Activated B cell treated with CpG ODN at 0.5 μM for 24 hours (primary cell): ENCODE results near the gene MID2. TPM values are rescaled to one million over a fixed set of nuclear protein-coding genes. Genes with fewer than 3 reads are reported as not detected.
"Not testable (repeated sequence)": the region's sequence is repeated elsewhere in the genome, so short reads cannot be mapped to it uniquely, and the experiment has no call there.

Experiments used
- ATAC-seq: fragments of 200-7000 bp; cut with Tn5 transposase; one replicate; pipeline ENCODE4 v1.10.0; 2021; ENCODE audit warnings: low read depth, mild to moderate bottlenecking, moderate library complexity
- CTCF ChIA-PET: fragments of 350-600 bp; sonication (Branson Sonifier 250); formaldehyde crosslinking; loops from one replicate; lab custom pipeline; 2021; ENCODE audit warnings: antibody characterized with exemption; lab: Charles Lee
- POLR2A ChIA-PET: fragments of 350-600 bp; sonication (Branson Sonifier 250); formaldehyde crosslinking; loops from one replicate; lab custom pipeline; 2021; ENCODE audit warnings: antibody characterized with exemption; lab: Charles Lee
- DNase-seq: peaks from one replicate; pipeline ENCODE4 v3.0.0; 2022
- H3K27ac Mint-ChIP-seq: one replicate; pipeline ENCODE4 v1.8.0; 2020; ENCODE audit warnings: mixed read lengths
- H3K27me3 Mint-ChIP-seq: one replicate; pipeline ENCODE4 v1.8.0; 2021; ENCODE audit warnings: mixed read lengths
- H3K36me3 Mint-ChIP-seq: one replicate; pipeline ENCODE4 v1.8.0; 2021; ENCODE audit warnings: low read depth, mixed read lengths
- H3K4me1 Mint-ChIP-seq: one replicate; pipeline ENCODE4 v1.8.0; 2021; ENCODE audit warnings: mixed read lengths
- H3K4me3 Mint-ChIP-seq: one replicate; pipeline ENCODE4 v1.8.0; 2020; ENCODE audit warnings: mild to moderate bottlenecking, mixed read lengths
- H3K9me3 Mint-ChIP-seq: one replicate; pipeline ENCODE4 v1.8.0; 2020; ENCODE audit warnings: mixed read lengths
- intact Hi-C: fragments of 100-400 bp; cut with micrococcal nuclease; formaldehyde crosslinking; loops from one replicate; pipeline ENCODE4 v1.15.1; 2024
- total RNA-seq: library from RNA; stranded (reverse); gene quantifications from 2 replicates; pipeline ENCODE4 v1.2.3, GENCODE V29; 2022
- TF ChIP-seq, protein P1 (sequence below): fragments of 200-600 bp; IDR thresholded peaks from one replicate; pipeline ENCODE4 v1.8.0; 2022; ENCODE audit warnings: antibody characterized with exemption, mild to moderate bottlenecking

Gene MID2
- total RNA-seq, 1 donor from 2014 or later = 3.3 TPM

DNA sequence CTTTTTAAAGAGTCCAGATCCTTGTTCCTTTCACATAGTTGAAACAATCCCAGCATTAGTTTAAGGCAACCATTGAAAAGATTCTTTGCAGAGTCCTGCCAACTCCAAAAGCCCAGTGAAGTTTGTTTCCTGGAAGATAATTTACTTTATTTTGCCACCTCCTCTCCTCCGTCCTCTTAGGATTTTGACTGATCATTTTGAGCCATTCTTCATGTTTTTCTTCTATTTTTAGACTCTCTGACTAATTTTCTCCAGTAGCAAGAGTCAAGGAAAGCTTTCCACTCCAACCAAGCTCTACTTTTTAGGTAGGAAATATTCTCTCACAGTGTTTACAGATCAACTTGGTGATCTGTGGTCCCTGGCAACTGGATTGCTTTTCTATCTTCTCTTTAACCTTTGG, 37.8 kb upstream of the MID2 start:
- no peak for DNase-seq
- intact Hi-C loops = no loop called here
- Mint-ChIP-seq H3K9me3 (no peaks in the 10 kb centered on the region), H3K4me1 (no peaks in the 10 kb centered on the region), H3K27ac (no peak overlapping the region), H3K36me3 (no peaks in the 10 kb centered on the region), H3K4me3 (no peak overlapping the region), H3K27me3 (no peaks in the 10 kb centered on the region)
- ATAC-seq = no peak
- POLR2A ChIA-PET = no interaction called here
- CTCF ChIA-PET = no interaction called here
- TF ChIP-seq, protein P1, sequence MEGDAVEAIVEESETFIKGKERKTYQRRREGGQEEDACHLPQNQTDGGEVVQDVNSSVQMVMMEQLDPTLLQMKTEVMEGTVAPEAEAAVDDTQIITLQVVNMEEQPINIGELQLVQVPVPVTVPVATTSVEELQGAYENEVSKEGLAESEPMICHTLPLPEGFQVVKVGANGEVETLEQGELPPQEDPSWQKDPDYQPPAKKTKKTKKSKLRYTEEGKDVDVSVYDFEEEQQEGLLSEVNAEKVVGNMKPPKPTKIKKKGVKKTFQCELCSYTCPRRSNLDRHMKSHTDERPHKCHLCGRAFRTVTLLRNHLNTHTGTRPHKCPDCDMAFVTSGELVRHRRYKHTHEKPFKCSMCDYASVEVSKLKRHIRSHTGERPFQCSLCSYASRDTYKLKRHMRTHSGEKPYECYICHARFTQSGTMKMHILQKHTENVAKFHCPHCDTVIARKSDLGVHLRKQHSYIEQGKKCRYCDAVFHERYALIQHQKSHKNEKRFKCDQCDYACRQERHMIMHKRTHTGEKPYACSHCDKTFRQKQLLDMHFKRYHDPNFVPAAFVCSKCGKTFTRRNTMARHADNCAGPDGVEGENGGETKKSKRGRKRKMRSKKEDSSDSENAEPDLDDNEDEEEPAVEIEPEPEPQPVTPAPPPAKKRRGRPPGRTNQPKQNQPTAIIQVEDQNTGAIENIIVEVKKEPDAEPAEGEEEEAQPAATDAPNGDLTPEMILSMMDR = no peak

DNA sequence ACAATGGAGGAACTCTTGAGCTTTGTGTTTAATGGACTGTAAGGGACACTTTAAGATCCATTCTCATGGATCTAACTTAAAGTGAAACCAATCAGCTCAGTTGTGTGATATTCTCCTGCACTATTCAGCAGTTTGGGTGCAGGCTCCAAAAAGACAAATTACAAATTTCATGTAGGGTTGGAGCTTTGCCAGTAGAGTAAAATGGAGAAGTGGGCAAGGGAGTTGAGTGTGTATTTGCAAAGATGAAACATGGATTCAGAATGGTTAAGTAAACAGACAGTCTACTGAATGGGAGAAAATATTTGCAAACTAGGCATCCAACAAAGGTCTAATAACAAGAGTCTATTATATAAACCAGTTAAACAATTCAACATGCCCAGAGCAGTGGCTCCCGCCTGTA, 21.2 kb upstream of the MID2 start:
- no peak overlapping the region for H3K4me3 Mint-ChIP-seq
- H3K27ac Mint-ChIP-seq = no peak overlapping the region
- TF ChIP-seq, protein P1 = no peak
- no peaks in the 10 kb centered on the region for H3K9me3 Mint-ChIP-seq
- peaks cover 3% of the 10 kb centered on the region for H3K27me3 Mint-ChIP-seq
- no peak for ATAC-seq
- POLR2A ChIA-PET = no interaction called here
- H3K4me1 Mint-ChIP-seq = no peaks in the 10 kb centered on the region
- H3K36me3 Mint-ChIP-seq = no peaks in the 10 kb centered on the region
- DNase-seq = no peak
- intact Hi-C loops = no loop called here
- CTCF ChIA-PET = no interaction called here

DNA sequence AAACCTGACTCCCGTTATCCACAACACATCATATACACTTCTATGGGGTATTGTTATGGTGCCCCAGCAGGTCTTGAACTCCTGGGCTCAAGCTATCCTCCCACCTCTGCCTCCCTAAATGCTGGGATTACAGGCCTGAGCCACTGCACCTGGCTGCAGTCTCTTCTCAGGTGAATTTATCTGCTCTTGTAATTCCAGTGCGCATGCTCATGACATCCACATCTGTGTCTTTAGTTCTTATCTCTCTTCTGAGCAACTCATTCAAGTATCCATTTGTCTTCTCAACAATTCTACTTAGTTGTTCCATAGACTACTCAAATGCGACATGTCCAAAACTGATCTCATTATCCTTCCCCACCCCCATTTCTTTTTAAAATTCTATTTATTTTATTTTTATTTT, 20.5 kb upstream of the MID2 start:
- H3K9me3 Mint-ChIP-seq = no peaks in the 10 kb centered on the region
- no peaks in the 10 kb centered on the region for H3K4me1 Mint-ChIP-seq
- no peak overlapping the region for H3K27ac Mint-ChIP-seq
- ChIA-PET POLR2A (no interaction called here), CTCF (no interaction called here)
- DNase-seq (no peak), ATAC-seq (no peak)
- H3K36me3 Mint-ChIP-seq = no peaks in the 10 kb centered on the region
- intact Hi-C loops = no loop called here
- TF ChIP-seq, protein P1 = no peak
- peaks cover 3% of the 10 kb centered on the region for H3K27me3 Mint-ChIP-seq
- H3K4me3 Mint-ChIP-seq = no peak overlapping the region

DNA sequence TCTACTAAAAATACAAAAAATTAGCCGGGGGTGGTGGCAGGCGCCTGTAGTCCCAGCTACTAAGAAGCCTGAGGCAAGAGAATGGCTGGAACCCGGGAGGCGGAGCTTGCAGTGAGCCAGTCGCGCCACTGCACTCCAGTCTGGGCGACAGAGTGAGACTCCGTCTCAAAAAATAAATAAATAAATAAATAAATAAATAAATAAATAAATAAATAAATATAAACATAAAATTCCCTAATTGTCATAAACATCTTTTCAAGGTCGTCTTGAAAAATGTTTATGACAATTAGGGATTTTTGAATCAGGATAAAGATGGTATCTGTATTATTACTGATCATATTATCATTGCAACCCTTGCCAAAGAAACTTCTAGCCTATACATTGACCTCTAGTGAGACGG, 15.6 kb upstream of the MID2 start:
- peaks cover 16% of the 10 kb centered on the region for H3K27me3 Mint-ChIP-seq
- H3K27ac Mint-ChIP-seq, intact Hi-C loops, H3K4me1 Mint-ChIP-seq, H3K4me3 Mint-ChIP-seq, POLR2A ChIA-PET, ATAC-seq, H3K36me3 Mint-ChIP-seq, H3K9me3 Mint-ChIP-seq, DNase-seq, CTCF ChIA-PET: not testable (repeated sequence)

DNA sequence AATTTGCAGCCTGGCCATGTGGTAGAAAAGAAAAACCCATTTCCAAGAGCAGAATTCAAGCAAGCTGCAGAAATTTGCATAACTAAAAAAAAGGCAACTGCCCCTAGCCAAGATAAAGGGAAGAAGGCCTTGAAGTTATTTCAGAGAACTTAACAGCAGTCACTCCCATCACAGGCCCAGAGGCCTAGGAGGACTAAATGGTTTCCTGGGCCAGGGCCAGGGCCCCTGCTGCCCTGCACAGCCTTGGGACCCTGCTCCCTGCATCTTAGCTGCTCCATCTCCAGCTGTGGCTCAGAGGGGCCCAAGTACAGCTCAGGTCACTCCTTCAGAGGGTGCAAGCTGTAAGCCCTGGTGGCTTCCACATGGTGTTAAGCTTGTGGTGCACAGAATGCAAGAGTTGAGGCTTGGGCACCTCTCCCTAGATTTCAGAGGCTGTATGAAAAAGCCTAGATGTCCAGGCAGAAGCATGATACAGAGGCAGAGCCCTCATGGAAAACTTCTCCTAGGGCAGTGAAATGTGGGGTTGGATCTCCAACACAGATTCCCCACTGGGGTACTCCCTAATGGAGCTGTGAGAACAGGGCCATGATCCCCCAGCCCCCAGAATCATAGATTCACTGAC, 6.7 kb upstream of the MID2 start:
- H3K36me3 Mint-ChIP-seq = peaks cover 1% of the 10 kb centered on the region
- no peaks in the 10 kb centered on the region for H3K4me1 Mint-ChIP-seq
- no peaks in the 10 kb centered on the region for H3K9me3 Mint-ChIP-seq
- TF ChIP-seq, protein P1 = no peak
- H3K4me3 Mint-ChIP-seq = no peak overlapping the region
- intact Hi-C loops = no loop called here
- no peak for ATAC-seq
- POLR2A ChIA-PET = no interaction called here
- H3K27me3 Mint-ChIP-seq = peaks cover 6% of the 10 kb centered on the region
- CTCF ChIA-PET = no interaction called here
- DNase-seq = no peak
- H3K27ac Mint-ChIP-seq = no peak overlapping the region

DNA sequence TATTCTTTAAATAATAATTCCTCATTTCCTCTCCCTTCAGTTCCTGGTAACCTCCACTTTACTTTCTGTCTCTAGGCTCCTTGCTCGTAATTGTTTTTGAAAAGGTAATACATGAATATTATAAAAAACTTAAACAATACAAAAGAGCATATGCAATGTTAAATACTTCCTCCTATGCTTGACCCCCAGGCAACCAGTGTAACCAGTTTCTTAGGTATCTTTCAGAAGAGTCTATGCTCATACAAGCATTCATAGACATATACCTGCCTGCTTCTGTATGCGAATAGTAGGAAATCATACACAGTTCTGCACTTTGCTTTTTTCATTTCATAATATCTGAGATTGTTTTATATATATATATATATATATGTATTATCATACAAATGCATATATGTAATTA, 2.6 kb upstream of the MID2 start:
- TF ChIP-seq, protein P1 = no peak
- CTCF ChIA-PET = no interaction called here
- H3K4me1 Mint-ChIP-seq = peaks cover 14% of the 10 kb centered on the region
- peaks cover 23% of the 10 kb centered on the region for H3K27me3 Mint-ChIP-seq
- POLR2A ChIA-PET = no interaction called here
- DNase-seq (no peak), ATAC-seq (no peak)
- peaks cover 1% of the 10 kb centered on the region for H3K36me3 Mint-ChIP-seq
- H3K4me3 Mint-ChIP-seq = no peak overlapping the region
- no peak overlapping the region for H3K27ac Mint-ChIP-seq
- no peaks in the 10 kb centered on the region for H3K9me3 Mint-ChIP-seq
- intact Hi-C loops = no loop called here
